Lower leg skin (tissue), 4 donors: ENCODE results near the gene ABLIM3. TPM values are rescaled to one million over a fixed set of nuclear protein-coding genes. Genes with fewer than 3 reads are reported as not detected.

Experiments used
- DNase-seq, 2 donors: peaks; one replicate each; pipeline ENCODE4 v3.0.0-alpha.2; 2019; ENCODE audit warnings: low spot score in 2 of 2
- H3K4me3 ChIP-seq: fragments of 200-600 bp; sonication (generic); 2 replicates; pipeline ENCODE4 v1.5.1; 2017; ENCODE audit warnings: mild to moderate bottlenecking, low read depth; ENCODE audit not compliant: poor library complexity, severe bottlenecking
- POLR2A ChIP-seq, 2 donors: fragments of 450-650 bp; IDR thresholded peaks; one replicate each; pipeline ENCODE4 v1.6.1; 2016 to 2017; ENCODE audit warnings: antibody characterized with exemption in 2 of 2, mild to moderate bottlenecking in 1 of 2, moderate library complexity in 1 of 2
- WGBS, 2 donors: methylation state at CpG; one replicate each; pipeline ENCODE4 v1.1.5; 2018; 5-methylcytosine and 5-hydroxymethylcytosine counted together
- intact Hi-C: fragments of 100-400 bp; cut with DNase I; formaldehyde crosslinking; loops from one replicate; pipeline ENCODE4 v1.15.0; 2023; ENCODE audit warnings: low total_unique reads
- total RNA-seq, 4 donors: library from RNA; depleted of rRNA; stranded (reverse); fragments of >200 nt; gene quantifications; one replicate each; pipeline ENCODE4 v1.1.0, GENCODE V29; 2016
- TF ChIP-seq, protein P1 (sequence below), 3 donors: fragments of 450-650 bp; IDR thresholded peaks; one replicate each; pipeline ENCODE4 v1.5.1; 2016; ENCODE audit warnings: antibody characterized with exemption in 3 of 3, mild to moderate bottlenecking in 3 of 3, moderate library complexity in 2 of 3

The ABLIM3 gene
- total RNA-seq, 4 donors from 2014 or later, result 4.2 to 12.3 (median 7.4) TPM

DNA sequence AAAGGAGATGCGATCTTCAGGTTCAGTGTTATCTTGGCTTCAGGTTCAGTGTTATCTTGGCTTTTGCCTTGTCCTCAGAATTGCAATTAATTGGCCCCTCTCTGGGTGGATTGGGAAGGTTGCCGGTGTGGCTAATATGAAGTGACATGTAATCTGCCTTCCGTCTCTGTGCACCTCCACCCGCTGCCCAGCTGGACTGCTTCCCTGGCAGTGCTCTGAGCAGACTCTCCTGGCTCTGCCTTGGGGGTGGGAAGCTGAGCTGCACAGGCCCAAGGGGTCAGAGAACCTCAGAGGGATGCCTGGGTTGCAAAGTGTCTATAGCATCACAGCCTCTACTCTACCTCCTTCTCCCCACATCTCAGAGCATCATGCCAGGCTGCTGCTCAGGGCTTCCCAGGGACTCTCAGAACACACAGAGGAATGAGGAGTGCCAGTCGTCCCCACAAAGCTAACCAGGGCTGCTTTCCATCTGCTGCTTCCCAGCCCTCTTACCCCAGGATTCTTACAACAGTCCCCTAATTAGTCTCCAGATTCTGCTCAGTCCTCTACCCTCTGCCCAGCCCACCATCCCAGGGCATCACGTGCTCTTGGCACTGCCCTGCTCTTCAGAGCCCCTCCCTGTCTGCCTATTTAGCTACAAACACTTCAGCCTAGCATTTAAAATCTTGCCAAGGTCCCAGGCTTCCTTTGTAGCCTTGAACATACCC is 76.0 kb downstream of the ABLIM3 start:
- intact Hi-C loops, result no loop called here
- WGBS, 2 donors, result 63 to 79% methylated on average over 6 of the region's 6 CpGs
- no peak overlapping the region for H3K4me3 ChIP-seq
- no peak for DNase-seq
- TF ChIP-seq, protein P1, sequence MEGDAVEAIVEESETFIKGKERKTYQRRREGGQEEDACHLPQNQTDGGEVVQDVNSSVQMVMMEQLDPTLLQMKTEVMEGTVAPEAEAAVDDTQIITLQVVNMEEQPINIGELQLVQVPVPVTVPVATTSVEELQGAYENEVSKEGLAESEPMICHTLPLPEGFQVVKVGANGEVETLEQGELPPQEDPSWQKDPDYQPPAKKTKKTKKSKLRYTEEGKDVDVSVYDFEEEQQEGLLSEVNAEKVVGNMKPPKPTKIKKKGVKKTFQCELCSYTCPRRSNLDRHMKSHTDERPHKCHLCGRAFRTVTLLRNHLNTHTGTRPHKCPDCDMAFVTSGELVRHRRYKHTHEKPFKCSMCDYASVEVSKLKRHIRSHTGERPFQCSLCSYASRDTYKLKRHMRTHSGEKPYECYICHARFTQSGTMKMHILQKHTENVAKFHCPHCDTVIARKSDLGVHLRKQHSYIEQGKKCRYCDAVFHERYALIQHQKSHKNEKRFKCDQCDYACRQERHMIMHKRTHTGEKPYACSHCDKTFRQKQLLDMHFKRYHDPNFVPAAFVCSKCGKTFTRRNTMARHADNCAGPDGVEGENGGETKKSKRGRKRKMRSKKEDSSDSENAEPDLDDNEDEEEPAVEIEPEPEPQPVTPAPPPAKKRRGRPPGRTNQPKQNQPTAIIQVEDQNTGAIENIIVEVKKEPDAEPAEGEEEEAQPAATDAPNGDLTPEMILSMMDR (IDR thresholded peaks at IDR 0.05), result no peak
- no peak for TF ChIP-seq POLR2A (IDR thresholded peaks at IDR 0.05)

DNA sequence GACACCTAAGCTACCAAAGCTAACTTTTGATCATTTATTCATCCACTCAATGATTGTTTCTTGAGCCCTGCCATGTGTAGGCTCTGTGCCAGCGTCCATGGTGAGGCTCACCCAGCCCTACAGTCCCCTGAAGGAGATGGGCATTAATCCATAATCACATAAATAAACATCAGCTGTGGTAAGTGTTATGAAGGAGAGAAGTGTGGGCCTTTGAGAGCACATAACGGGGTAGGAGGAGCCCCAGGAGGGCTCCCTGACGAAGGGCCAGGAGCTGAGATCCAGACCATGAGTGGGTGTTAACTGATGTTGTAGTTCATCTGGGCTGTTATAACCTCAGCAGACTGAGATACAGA is 76.5 kb downstream of the ABLIM3 start:
- H3K4me3 ChIP-seq, result no peak overlapping the region
- TF ChIP-seq POLR2A (IDR thresholded peaks at IDR 0.05), result no peak
- TF ChIP-seq, protein P1 (IDR thresholded peaks at IDR 0.05), result no peak
- 62 to 74% methylated on average over 3 of the region's 3 CpGs for WGBS, 2 donors
- intact Hi-C loops, result no loop called here
- DNase-seq, result no peak

DNA sequence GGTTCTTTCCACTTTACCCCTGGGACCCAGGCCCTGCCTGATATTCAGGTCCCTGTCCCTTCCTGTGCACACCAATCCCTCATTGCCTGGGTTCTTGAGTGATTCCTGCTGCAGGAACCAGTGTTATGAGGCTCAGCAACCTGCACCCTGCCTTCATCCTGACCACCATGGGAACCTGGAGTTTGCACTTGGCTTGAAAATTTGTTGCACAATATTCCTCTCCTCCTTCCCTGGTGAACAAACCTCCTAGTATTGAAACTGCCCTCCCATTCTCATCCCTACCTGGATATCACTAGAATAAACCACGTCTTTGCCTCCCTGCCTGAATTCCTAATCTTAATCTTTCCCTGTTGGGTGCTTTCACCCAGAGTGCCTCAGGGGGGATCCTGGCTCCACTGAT is 78.3 kb downstream of the ABLIM3 start:
- intact Hi-C loops, result no loop called here
- no peak for DNase-seq
- WGBS, 2 donors, result 67 to 77% methylated on average over 1 of the region's 1 CpG
- TF ChIP-seq, protein P1 (IDR thresholded peaks at IDR 0.05), result no peak
- TF ChIP-seq POLR2A (IDR thresholded peaks at IDR 0.05), result no peak
- H3K4me3 ChIP-seq, result no peak overlapping the region

DNA sequence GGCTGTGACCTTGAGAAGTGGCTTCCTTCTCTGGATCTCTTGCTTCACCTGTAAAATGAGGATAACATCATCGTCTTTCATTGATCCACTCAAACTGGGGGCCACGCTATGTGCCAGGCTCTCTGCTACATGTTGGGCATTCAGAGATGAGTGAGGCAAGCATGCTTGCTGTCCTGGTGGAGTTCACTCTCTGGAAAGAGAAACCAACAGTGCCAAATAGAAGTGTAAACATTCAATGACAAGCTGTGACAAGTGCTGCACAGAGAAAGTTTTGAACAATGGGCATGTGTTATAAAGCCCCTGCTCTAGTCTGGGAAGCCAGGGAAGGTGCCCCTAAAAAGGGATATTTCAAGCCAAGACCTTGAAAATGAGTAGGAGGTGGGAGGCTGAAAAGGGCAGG is 79.5 kb downstream of the ABLIM3 start:
- no peak for DNase-seq
- WGBS, 2 donors, result 77 to 94% methylated on average over 2 of the region's 2 CpGs
- intact Hi-C loops, result loop anchor here (10.0 kb wide), 1 partner anchor 76 kb away; the partner anchor contains the start of gene ABLIM3
- no peak for TF ChIP-seq POLR2A (IDR thresholded peaks at IDR 0.05)
- TF ChIP-seq, protein P1 (IDR thresholded peaks at IDR 0.05), result no peak
- no peak overlapping the region for H3K4me3 ChIP-seq

DNA sequence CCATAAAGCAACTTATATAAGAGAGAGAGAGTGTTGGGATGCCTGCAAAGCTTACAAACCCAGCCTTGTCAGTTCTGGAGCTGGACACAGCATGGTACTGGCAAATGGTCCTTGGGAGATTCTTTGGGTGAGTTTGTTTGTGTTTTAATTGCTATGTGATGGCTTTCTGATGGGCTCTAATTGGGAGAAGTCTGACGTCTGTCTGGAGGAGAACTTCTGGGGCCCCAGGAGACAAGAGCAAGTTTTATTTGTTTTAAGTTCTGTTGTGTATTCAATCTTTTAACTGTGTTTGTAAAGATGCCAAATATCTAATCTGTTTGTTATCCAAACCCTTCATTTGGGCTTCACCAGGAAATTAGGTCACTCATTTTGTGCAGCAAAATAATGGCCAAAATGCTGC is 80.0 kb downstream of the ABLIM3 start:
- no peak for TF ChIP-seq POLR2A (IDR thresholded peaks at IDR 0.05)
- TF ChIP-seq, protein P1 (IDR thresholded peaks at IDR 0.05), result no peak
- DNase-seq, result no peak
- intact Hi-C loops, result loop anchor here (10.0 kb wide), 1 partner anchor 77 kb away; the partner anchor contains the start of gene ABLIM3
- WGBS, 2 donors, result 16 to 24% methylated on average over 1 of the region's 1 CpG
- H3K4me3 ChIP-seq, result no peak overlapping the region
